Erythroblast (primary cell): ENCODE results near the gene TSPAN15.

ENCODE experiments used
- GATA1 ChIP-seq: IDR thresholded peaks from 2 replicates; pipeline ENCODE4 v1.6.1; 2011; ENCODE audit warnings: low read depth, mild to moderate bottlenecking, control low read depth, low read length, moderate library complexity
- POLR2A ChIP-seq: IDR thresholded peaks from 2 replicates; pipeline ENCODE4 v1.6.1; 2011; ENCODE audit warnings: mild to moderate bottlenecking, low read length

DNA sequence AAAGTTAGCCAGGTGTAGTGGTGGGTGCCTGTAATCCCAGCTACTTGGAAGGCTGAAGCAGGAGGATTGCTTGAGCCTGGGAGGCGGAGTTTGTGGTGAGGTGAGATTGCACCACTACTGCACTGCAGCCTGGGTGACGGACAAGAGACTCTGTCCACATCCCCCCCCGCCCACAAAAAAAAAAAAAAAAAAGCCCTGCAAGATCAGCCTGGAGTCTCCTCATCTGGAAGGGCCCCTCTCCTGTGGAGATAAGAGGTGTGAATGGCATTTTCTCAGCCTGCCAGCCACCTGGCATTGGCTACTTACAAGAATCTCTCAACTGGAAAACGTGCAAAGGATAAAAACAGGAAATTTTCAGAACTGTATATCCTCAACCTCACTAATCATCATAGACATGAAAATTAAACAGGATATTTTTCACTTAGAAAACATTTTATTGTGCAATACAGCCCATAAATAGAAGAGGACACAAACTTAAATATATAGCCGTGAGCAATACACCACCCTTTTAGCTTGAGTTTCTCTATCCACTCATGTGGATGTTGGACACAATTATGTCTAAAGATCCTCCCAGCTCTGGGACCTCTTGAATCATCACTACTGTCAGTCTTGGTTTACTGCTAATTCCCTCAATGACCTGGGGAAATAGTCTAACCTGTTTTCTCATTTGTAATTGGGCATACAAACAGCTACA, 11.3 kb upstream of the TSPAN15 start:
- TF ChIP-seq POLR2A (no peak), GATA1 (no peak)
